Neural progenitor cell (in vitro differentiated cells): Measurements from ENCODE around the gene CAMKMT. TPM values are rescaled to one million over a fixed set of nuclear protein-coding genes. Genes with fewer than 3 reads are reported as not detected.

Experiments
- DNase-seq: peaks from one replicate; pipeline ENCODE4 v3.0.0-alpha.2; 2016; ENCODE audit warnings: low spot score
- H2AFZ ChIP-seq: fragments of 200-600 bp; sonication (generic); replicated peaks from 2 replicates; pipeline ENCODE4 v1.6.1; 2016; ENCODE audit warnings: antibody characterized with exemption
- H3F3A ChIP-seq: fragments of 200-600 bp; sonication (generic); 2 replicates; pipeline ENCODE4 v1.6.1; 2016; ENCODE audit warnings: antibody characterized with exemption, low read depth
- H3K27ac ChIP-seq: fragments of 200-600 bp; sonication (generic); 2 replicates; pipeline ENCODE4 v1.5.1; 2016; ENCODE audit warnings: mild to moderate bottlenecking
- H3K27me3 ChIP-seq: fragments of 200-600 bp; sonication (generic); 2 replicates; pipeline ENCODE4 v1.6.1; 2016; ENCODE audit warnings: mild to moderate bottlenecking, moderate library complexity
- H3K36me3 ChIP-seq: fragments of 200-600 bp; sonication (generic); 2 replicates; pipeline ENCODE4 v1.5.1; 2016
- H3K4me1 ChIP-seq: fragments of 200-600 bp; sonication (generic); 2 replicates; pipeline ENCODE4 v1.6.1; 2016; ENCODE audit warnings: mixed run types
- H3K4me2 ChIP-seq: fragments of 200-600 bp; sonication (generic); 2 replicates; pipeline ENCODE4 v1.6.1; 2016
- H3K4me3 ChIP-seq: fragments of 200-600 bp; sonication (generic); 2 replicates; pipeline ENCODE4 v1.5.1; 2016
- H3K79me2 ChIP-seq: fragments of 200-600 bp; sonication (generic); 2 replicates; pipeline ENCODE4 v1.6.1; 2016; ENCODE audit warnings: low read depth
- H3K9ac ChIP-seq: fragments of 200-600 bp; sonication (generic); 2 replicates; pipeline ENCODE4 v1.6.1; 2016
- H3K9me3 ChIP-seq: fragments of 200-600 bp; sonication (generic); 2 replicates; pipeline ENCODE4 v1.5.1; 2016; ENCODE audit warnings: low read depth
- H4K20me1 ChIP-seq: fragments of 200-600 bp; sonication (generic); 2 replicates; pipeline ENCODE4 v1.6.1; 2016; ENCODE audit warnings: low read depth
- H3K27ac Mint-ChIP-seq: 3 replicates; pipeline ENCODE4 v1.8.0; 2021; ENCODE audit warnings: mixed read lengths
- H3K27me3 Mint-ChIP-seq: 2 replicates; pipeline ENCODE4 v1.8.0; 2022; ENCODE audit warnings: low read depth, mild to moderate bottlenecking, inconsistent platforms, moderate library complexity, mixed read lengths; ENCODE audit not compliant: insufficient read depth
- H3K36me3 Mint-ChIP-seq: 3 replicates; pipeline ENCODE4 v1.8.0; 2021; ENCODE audit warnings: mixed read lengths
- H3K4me1 Mint-ChIP-seq: 3 replicates; pipeline ENCODE4 v1.8.0; 2021; ENCODE audit warnings: mixed read lengths
- H3K4me3 Mint-ChIP-seq: 3 replicates; pipeline ENCODE4 v1.8.0; 2021; ENCODE audit warnings: mild to moderate bottlenecking, moderate library complexity, mixed read lengths
- H3K9me3 Mint-ChIP-seq: 3 replicates; pipeline ENCODE4 v1.8.0; 2020; ENCODE audit warnings: mixed read lengths
- EZH2 ChIP-seq: fragments of 200-600 bp; sonication (generic); IDR thresholded peaks from 2 replicates; pipeline ENCODE4 v1.6.1; 2017; ENCODE audit warnings: antibody characterized with exemption, mild to moderate bottlenecking, moderate library complexity
- EZH2phosphoT487 ChIP-seq: fragments of 200-600 bp; sonication (generic); IDR thresholded peaks from 2 replicates; pipeline ENCODE4 v1.6.1; 2017; ENCODE audit warnings: antibody characterized with exemption
- total RNA-seq: library from RNA; depleted of rRNA; stranded (reverse); fragments of >200 nt; gene quantifications from 2 replicates; pipeline ENCODE4 v1.2.3, GENCODE V29; 2015; ENCODE audit warnings: low replicate concordance
- TF ChIP-seq, protein P1 (sequence below): fragments of 200-600 bp; sonication (generic); IDR thresholded peaks from 2 replicates; pipeline ENCODE4 v1.5.1; 2017; ENCODE audit warnings: antibody characterized with exemption, mild to moderate bottlenecking

CAMKMT gene
- total RNA-seq, 1 donor from 2014 or later = 28.5 TPM

DNA sequence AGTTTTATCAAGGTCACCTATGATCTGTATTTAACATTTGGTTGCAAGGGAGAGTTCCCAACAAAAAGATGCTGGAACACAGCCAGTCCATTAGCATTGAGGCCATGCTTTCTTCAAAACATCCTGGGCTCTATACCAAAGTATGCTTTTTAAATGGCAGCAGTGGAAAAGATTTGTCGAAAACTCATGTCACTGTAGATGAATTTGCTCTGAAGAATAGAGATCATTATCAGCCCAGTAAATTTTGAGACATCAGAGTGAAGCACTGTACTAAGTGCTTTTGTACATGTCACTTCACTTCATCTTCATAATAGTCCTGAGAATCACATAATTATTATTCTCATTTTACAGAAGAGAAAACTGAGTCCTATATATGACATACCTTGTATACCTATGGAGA is 189.8 kb downstream of the CAMKMT start:
- Histone ChIP-seq H3K9ac (no peak overlapping the region), H3K79me2 (peaks cover 18% of the 10 kb centered on the region), H4K20me1 (no peaks in the 10 kb centered on the region), H3K27ac (no peak overlapping the region), H3K36me3 (no peaks in the 10 kb centered on the region), H3K27me3 (no peaks in the 10 kb centered on the region), H3K4me3 (no peak overlapping the region), H3K9me3 (no peaks in the 10 kb centered on the region), H2AFZ (no peak overlapping the region), H3K4me1 (peaks cover 40% of the 10 kb centered on the region), H3F3A (peaks cover 3% of the 10 kb centered on the region), H3K4me2 (no peak overlapping the region)
- Mint-ChIP-seq H3K4me3 (no peak overlapping the region), H3K36me3 (no peaks in the 10 kb centered on the region), H3K27me3 (no peaks in the 10 kb centered on the region), H3K4me1 (peaks cover 42% of the 10 kb centered on the region), H3K27ac (no peak overlapping the region), H3K9me3 (no peaks in the 10 kb centered on the region)
- TF ChIP-seq EZH2phosphoT487 = no peak
- no peak for TF ChIP-seq EZH2
- TF ChIP-seq, protein P1, sequence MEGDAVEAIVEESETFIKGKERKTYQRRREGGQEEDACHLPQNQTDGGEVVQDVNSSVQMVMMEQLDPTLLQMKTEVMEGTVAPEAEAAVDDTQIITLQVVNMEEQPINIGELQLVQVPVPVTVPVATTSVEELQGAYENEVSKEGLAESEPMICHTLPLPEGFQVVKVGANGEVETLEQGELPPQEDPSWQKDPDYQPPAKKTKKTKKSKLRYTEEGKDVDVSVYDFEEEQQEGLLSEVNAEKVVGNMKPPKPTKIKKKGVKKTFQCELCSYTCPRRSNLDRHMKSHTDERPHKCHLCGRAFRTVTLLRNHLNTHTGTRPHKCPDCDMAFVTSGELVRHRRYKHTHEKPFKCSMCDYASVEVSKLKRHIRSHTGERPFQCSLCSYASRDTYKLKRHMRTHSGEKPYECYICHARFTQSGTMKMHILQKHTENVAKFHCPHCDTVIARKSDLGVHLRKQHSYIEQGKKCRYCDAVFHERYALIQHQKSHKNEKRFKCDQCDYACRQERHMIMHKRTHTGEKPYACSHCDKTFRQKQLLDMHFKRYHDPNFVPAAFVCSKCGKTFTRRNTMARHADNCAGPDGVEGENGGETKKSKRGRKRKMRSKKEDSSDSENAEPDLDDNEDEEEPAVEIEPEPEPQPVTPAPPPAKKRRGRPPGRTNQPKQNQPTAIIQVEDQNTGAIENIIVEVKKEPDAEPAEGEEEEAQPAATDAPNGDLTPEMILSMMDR = no peak
- DNase-seq = no peak

DNA sequence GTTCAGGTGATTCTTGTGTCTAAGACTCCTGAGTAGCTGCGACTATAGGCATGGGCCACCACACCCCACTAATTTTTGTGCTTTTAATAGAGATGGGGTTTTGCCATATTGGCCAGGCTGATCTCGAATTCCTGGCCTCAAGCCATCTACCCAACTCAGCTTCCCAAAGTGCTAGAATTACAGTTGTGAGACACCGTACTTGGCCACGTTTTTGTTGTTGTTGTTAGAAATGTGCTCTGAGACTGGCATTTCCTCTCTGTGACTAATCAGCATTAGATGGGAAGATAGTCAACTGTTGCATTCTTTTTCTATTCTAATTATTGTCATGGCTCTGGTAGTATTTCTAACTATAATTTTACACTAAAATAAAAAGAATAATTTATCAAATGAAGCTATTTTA is 191.7 kb downstream of the CAMKMT start:
- no peaks in the 10 kb centered on the region for H3F3A ChIP-seq
- no peak overlapping the region for H3K4me2 ChIP-seq
- H4K20me1 ChIP-seq = no peaks in the 10 kb centered on the region
- H3K79me2 ChIP-seq = peaks cover 5% of the 10 kb centered on the region
- H3K27ac Mint-ChIP-seq = no peak overlapping the region
- no peak overlapping the region for H2AFZ ChIP-seq
- H3K9ac ChIP-seq = no peak overlapping the region
- H3K27me3 ChIP-seq = no peaks in the 10 kb centered on the region
- no peaks in the 10 kb centered on the region for H3K9me3 ChIP-seq
- no peak overlapping the region for H3K4me3 Mint-ChIP-seq
- H3K4me1 ChIP-seq = peaks cover 25% of the 10 kb centered on the region
- H3K9me3 Mint-ChIP-seq = no peaks in the 10 kb centered on the region
- TF ChIP-seq EZH2phosphoT487 (no peak), EZH2 (no peak)
- TF ChIP-seq, protein P1 = no peak
- no peaks in the 10 kb centered on the region for H3K27me3 Mint-ChIP-seq
- no peak for DNase-seq
- no peak overlapping the region for H3K4me3 ChIP-seq
- no peak overlapping the region for H3K27ac ChIP-seq
- H3K36me3 ChIP-seq = no peaks in the 10 kb centered on the region
- H3K4me1 Mint-ChIP-seq = peaks cover 30% of the 10 kb centered on the region
- H3K36me3 Mint-ChIP-seq = no peaks in the 10 kb centered on the region

DNA sequence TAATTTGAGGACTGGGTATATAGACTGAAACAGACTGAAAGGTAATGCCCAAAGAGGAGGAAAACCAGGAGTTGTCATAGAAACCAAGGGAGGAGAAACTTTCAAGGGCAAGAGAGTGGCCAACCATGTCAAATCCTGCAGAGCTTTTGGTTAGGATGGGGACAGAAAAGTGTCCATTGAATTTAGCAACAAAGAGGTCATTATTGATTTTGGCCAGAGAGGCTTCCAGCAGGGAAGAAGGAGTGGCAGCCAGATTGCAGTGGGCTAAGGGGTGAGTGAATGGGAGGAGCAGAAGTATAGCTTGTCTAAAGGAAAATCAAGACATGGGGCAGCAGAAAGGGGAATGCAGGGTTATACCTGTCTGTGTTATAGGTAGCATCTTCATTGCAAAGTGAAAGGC is 194.0 kb downstream of the CAMKMT start:
- peak overlapping the region; percentile 17 for H3K4me2 ChIP-seq
- H3K9me3 ChIP-seq = no peaks in the 10 kb centered on the region
- Mint-ChIP-seq H3K27ac (no peak overlapping the region), H3K27me3 (no peaks in the 10 kb centered on the region), H3K9me3 (no peaks in the 10 kb centered on the region), H3K4me1 (peaks cover 20% of the 10 kb centered on the region), H3K4me3 (no peak overlapping the region), H3K36me3 (no peaks in the 10 kb centered on the region)
- no peaks in the 10 kb centered on the region for H3K36me3 ChIP-seq
- H3K9ac ChIP-seq = no peak overlapping the region
- H3K27me3 ChIP-seq = no peaks in the 10 kb centered on the region
- TF ChIP-seq EZH2 (no peak), EZH2phosphoT487 (no peak)
- TF ChIP-seq, protein P1 = no peak
- H4K20me1 ChIP-seq = no peaks in the 10 kb centered on the region
- H3K79me2 ChIP-seq = peaks cover 3% of the 10 kb centered on the region
- H3F3A ChIP-seq = no peaks in the 10 kb centered on the region
- H3K4me1 ChIP-seq = peaks cover 12% of the 10 kb centered on the region
- DNase-seq = no peak
- no peak overlapping the region for H3K27ac ChIP-seq
- H3K4me3 ChIP-seq = no peak overlapping the region
- no peak overlapping the region for H2AFZ ChIP-seq
